Endothelial cell (in vitro differentiated cells): ENCODE data around the gene KCNQ2. TPM values are rescaled to one million over a fixed set of nuclear protein-coding genes. Genes with fewer than 3 reads are reported as not detected.

Experiments
- DNase-seq: peaks from one replicate; pipeline ENCODE4 v3.0.0; 2021; ENCODE audit warnings: low spot score
- H3K27ac Mint-ChIP-seq: one replicate; pipeline ENCODE4 v1.8.0; 2021; ENCODE audit warnings: mixed read lengths, inconsistent platforms; ENCODE audit not compliant: unreplicated experiment
- H3K27me3 Mint-ChIP-seq: one replicate; pipeline ENCODE4 v1.8.0; 2021; ENCODE audit warnings: mild to moderate bottlenecking, moderate library complexity, mixed read lengths, inconsistent platforms; ENCODE audit not compliant: unreplicated experiment
- H3K36me3 Mint-ChIP-seq: one replicate; pipeline ENCODE4 v1.8.0; 2021; ENCODE audit warnings: mild to moderate bottlenecking, low read depth, mixed read lengths, inconsistent platforms; ENCODE audit not compliant: unreplicated experiment
- H3K4me1 Mint-ChIP-seq: one replicate; pipeline ENCODE4 v1.8.0; 2021; ENCODE audit warnings: mild to moderate bottlenecking, mixed read lengths, inconsistent platforms; ENCODE audit not compliant: unreplicated experiment
- H3K4me3 Mint-ChIP-seq: one replicate; pipeline ENCODE4 v1.8.0; 2021; ENCODE audit warnings: mild to moderate bottlenecking, mixed read lengths, inconsistent platforms; ENCODE audit not compliant: unreplicated experiment
- H3K9me3 Mint-ChIP-seq: one replicate; pipeline ENCODE4 v1.8.0; 2021; ENCODE audit warnings: mixed read lengths, inconsistent platforms; ENCODE audit not compliant: unreplicated experiment
- total RNA-seq: library from RNA; stranded (reverse); fragmentation: NEBNext Ultra II Directional; extraction: Animal tissue kit (Norgen Biotek cat#: 25700); gene quantifications from one replicate; pipeline ENCODE4 v1.2.1, GENCODE V29; 2021; ENCODE audit not compliant: unreplicated experiment
- TF ChIP-seq, protein P1 (sequence below): fragments of 200-600 bp; sonication (generic); IDR thresholded peaks from one replicate; pipeline ENCODE4 v1.5.0; 2021; ENCODE audit warnings: antibody characterized with exemption; ENCODE audit not compliant: unreplicated experiment

KCNQ2 gene
- total RNA-seq, 1 donor from 2014 or later: 3.2 TPM

DNA sequence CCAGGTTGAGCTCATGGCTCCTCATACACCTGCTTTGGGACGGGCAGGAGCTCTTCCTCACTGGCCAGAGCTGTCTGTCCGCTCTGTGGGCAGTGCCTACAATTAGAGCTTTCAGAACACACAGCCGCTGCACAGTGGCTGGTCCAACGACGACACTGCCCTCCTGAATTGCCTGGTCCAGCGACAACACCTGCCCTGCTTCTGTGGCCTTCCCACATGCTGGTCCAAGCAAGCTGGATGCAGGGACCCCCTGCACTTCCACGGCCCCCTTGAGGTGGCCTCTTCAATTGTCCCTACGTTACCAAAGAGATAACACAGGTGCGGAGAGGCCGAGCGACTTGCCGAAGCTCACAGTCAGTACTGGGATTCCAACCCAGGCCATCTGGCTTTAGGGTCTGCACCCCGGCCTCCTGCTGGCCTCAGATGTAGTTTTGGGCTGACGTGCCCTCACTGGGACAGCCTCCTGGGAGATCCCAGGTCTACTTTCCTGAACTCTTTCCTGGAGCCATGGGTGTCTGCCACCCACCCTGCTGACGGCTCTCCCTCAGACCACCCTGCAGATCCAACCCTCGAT, 109.9 kb downstream of the KCNQ2 start:
- DNase-seq: no peak
- TF ChIP-seq, protein P1, sequence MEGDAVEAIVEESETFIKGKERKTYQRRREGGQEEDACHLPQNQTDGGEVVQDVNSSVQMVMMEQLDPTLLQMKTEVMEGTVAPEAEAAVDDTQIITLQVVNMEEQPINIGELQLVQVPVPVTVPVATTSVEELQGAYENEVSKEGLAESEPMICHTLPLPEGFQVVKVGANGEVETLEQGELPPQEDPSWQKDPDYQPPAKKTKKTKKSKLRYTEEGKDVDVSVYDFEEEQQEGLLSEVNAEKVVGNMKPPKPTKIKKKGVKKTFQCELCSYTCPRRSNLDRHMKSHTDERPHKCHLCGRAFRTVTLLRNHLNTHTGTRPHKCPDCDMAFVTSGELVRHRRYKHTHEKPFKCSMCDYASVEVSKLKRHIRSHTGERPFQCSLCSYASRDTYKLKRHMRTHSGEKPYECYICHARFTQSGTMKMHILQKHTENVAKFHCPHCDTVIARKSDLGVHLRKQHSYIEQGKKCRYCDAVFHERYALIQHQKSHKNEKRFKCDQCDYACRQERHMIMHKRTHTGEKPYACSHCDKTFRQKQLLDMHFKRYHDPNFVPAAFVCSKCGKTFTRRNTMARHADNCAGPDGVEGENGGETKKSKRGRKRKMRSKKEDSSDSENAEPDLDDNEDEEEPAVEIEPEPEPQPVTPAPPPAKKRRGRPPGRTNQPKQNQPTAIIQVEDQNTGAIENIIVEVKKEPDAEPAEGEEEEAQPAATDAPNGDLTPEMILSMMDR: no peak
- Mint-ChIP-seq H3K27me3 (peaks cover 9% of the 10 kb centered on the region), H3K4me1 (no peaks in the 10 kb centered on the region), H3K36me3 (no peaks in the 10 kb centered on the region), H3K4me3 (no peak overlapping the region), H3K9me3 (no peaks in the 10 kb centered on the region), H3K27ac (peak overlapping the region; percentile 48)

DNA sequence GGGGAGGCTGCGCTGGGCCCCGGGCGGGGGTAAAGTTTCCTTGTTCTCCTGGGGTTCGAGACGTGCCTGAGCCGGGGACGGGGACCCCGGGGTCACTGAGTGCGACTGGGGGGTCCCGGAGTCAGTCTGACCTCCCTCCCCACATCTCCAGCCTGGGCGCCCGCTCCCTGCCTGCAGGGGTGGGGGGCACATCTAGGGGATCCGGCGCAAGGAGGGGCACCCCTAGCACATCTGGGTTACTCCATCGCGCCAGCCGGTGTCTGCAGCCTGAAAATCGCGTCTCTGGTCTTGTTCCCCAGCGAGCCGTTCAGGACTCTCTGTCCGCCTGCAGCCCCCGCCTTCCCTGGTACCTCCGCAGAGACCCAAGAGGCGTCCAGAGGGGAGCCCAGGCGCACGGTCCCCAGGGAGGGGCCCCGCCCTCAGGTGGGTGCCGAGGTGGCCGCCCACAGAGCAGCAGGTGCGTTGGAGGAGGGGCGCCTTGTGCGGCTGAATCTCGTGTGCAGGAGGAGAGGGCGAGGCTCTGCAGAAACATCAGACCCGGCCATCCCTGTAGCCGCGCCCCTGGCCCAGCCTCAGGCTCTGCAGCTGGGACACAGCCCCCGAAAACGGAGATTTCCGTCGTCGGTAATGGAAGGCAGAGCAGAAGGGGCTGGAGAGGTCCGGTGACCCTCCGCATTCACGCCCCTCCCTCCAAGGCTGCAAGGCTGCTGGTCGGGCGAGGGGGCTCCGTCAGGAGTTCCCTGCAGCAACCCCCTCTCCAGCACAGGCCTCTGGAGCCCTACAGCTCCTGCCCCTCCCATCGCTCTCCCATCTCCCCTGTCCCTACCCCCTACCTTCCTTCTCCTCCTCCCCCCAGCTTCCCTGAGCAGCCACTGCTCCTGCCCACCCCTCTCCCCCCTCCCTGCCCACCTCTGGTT, 110.7 kb downstream of the KCNQ2 start:
- Mint-ChIP-seq H3K27me3 (peaks cover 9% of the 10 kb centered on the region), H3K36me3 (no peaks in the 10 kb centered on the region), H3K9me3 (no peaks in the 10 kb centered on the region), H3K4me3 (no peak overlapping the region), H3K27ac (no peak overlapping the region), H3K4me1 (no peaks in the 10 kb centered on the region)
- TF ChIP-seq, protein P1: no peak
- DNase-seq: no peak

DNA sequence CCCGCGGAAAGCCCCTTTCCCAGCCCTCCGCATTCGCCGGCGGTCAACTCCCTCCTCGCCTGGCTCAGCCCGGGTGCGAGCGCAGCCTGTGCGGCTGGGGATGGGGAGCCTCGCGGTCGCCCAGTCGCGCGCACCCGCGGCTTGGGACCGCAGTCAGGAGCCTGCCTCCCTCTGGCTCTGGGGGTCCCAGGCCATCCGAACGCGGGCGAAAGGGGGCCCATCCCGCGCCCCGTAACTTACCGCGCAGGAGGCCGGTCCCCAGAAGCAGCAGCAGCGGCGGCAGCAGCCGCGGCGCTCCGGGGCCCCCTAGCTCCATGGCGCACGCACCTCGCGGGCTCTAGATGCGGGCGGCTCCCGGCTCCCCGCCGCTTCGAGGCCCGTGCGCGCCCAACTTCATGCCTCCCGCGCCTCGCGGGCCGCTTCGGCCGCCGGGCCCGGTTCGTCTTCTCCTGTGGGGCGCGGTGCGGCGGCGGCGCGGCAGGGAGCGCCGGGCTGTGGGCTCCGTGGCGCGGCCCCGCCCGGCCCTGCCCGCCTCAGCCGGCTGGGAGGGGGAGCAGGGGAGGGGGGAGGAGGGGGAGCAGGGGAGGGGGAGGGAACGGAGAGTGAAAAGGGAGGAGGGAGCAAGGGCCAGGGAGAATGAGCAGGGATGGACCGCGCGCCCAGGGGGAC, 111.5 kb downstream of the KCNQ2 start, which contains the start of gene CHRNA4:
Gene CHRNA4, minus strand, starts transcription at position 500 of the 669 bp plus-strand sequence. Its CDS starts 184 bp downstream, at position 316.
- Mint-ChIP-seq H3K36me3 (no peaks in the 10 kb centered on the region), H3K27me3 (peaks cover 7% of the 10 kb centered on the region), H3K9me3 (no peaks in the 10 kb centered on the region), H3K4me3 (no peak within 1 kb of the TSS), H3K4me1 (no peaks in the 10 kb centered on the region), H3K27ac (no peak within 1 kb of the TSS)
- TF ChIP-seq, protein P1: no peak
- DNase-seq: peak; percentile 36

DNA sequence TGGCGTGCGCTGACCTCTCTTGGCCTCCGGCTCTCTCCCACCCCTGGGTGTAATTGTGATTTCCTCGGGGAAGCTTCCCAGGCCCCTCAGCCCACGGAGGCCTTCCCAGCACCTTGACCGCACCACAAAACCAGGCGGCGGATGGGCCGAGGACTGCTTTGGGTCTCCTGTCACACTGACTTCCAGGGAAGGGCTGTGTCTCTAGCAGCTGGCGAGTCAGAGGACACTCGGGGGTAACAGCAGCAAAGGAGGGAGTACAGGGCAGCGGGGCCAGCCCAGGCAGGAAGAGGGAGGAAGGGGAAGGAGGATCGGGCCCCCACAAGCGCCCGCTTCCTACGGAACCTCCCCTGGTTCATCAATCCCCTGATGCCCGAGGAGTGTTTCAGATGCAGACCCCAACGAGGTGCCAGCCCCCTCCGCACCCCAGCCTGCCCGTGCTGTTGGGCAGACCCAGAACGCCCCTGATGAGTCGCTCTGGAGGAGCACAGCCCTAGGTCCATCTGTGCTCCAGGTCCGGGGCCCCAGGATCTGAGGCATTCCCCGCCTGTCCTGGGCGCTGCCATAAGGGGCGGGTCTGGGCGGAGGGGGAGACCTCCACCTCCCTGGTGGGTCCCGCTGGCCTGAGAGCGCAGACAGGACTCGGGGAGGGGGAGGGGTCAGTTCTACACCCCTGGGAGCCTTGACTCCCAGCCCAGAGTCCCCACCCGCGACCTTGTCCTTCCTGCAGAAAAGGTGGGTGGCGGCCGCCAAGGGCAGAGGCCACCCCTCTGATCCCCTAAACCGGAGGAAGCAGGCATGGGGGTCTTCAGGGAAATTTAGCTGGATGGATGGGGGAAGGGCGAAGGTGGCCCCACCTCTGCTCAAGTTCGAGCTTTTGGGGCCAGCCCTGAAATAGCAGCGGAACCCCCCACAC, 112.3 kb downstream of the KCNQ2 start:
- H3K27me3 Mint-ChIP-seq: peaks cover 7% of the 10 kb centered on the region
- no peak for DNase-seq
- no peak overlapping the region for H3K27ac Mint-ChIP-seq
- TF ChIP-seq, protein P1: no peak
- no peaks in the 10 kb centered on the region for H3K36me3 Mint-ChIP-seq
- H3K4me3 Mint-ChIP-seq: no peak overlapping the region
- H3K4me1 Mint-ChIP-seq: no peaks in the 10 kb centered on the region
- H3K9me3 Mint-ChIP-seq: no peaks in the 10 kb centered on the region
